Measurements from ENCODE around the gene LRRC7. TPM values are rescaled to one million over a fixed set of nuclear protein-coding genes. Genes with fewer than 3 reads are reported as not detected.

The LRRC7 gene
- total RNA-seq, 1 experiment from 2014 or later: not detected

- BruUV-seq (replicated peaks): no TSS peak
- DNase-seq (ENCODE audit: low spot score): no peak
- ChIA-PET CTCF (no interaction called here), POLR2A (ENCODE audit: low non-redundant PET) (no interaction called here)
- no peaks in the 10 kb centered on the region for H3K27me3 ChIP-seq (replicated peaks; ENCODE audit: insufficient read depth, low read depth, low read length, poor library complexity)
- intact Hi-C loops (cut with micrococcal nuclease; ENCODE audit: unreplicated experiment): no loop called here
- H3K4me3 ChIP-seq (ENCODE audit: low read depth, low read length, poor library complexity, severe bottlenecking): no peak overlapping the region
- H3K4me1 ChIP-seq (ENCODE audit: insufficient read depth, low read length, poor library complexity, severe bottlenecking): no peaks in the 10 kb centered on the region
- H3K36me3 ChIP-seq (ENCODE audit: insufficient read depth, low read length, poor library complexity, severe bottlenecking): no peaks in the 10 kb centered on the region
- no peaks in the 10 kb centered on the region for H3K9me3 ChIP-seq (ENCODE audit: low read depth, low read length, poor library complexity, severe bottlenecking)
- TF ChIP-seq CTCF (conservative IDR thresholded peaks at IDR 0.05; ENCODE audit: low read depth, low read length) (no peak), EZH2 (IDR thresholded peaks at IDR 0.05; ENCODE audit: borderline replicate concordance, low read depth, low read length, poor library complexity, severe bottlenecking) (no peak)
- H3K27ac ChIP-seq (ENCODE audit: low read depth, low read length, poor library complexity, severe bottlenecking): no peak overlapping the region
Measured at GRCh38 chr1:70038025-70038424, 470.3 kb downstream of the LRRC7 start.

GRCh38 chr1:70039485-70039884 lies 471.8 kb downstream of the LRRC7 start:
- TF ChIP-seq EZH2 (IDR thresholded peaks at IDR 0.05; ENCODE audit: borderline replicate concordance, low read depth, low read length, poor library complexity, severe bottlenecking) (no peak), CTCF (conservative IDR thresholded peaks at IDR 0.05; ENCODE audit: low read depth, low read length) (no peak)
- POLR2A ChIA-PET (ENCODE audit: low non-redundant PET): no interaction called here
- H3K27ac ChIP-seq (ENCODE audit: low read depth, low read length, poor library complexity, severe bottlenecking): no peak overlapping the region
- H3K9me3 ChIP-seq (ENCODE audit: low read depth, low read length, poor library complexity, severe bottlenecking): no peaks in the 10 kb centered on the region
- no peaks in the 10 kb centered on the region for H3K27me3 ChIP-seq (replicated peaks; ENCODE audit: insufficient read depth, low read depth, low read length, poor library complexity)
- H3K4me1 ChIP-seq (ENCODE audit: insufficient read depth, low read length, poor library complexity, severe bottlenecking): peaks cover 5% of the 10 kb centered on the region
- BruUV-seq (replicated peaks): no TSS peak
- no peak for DNase-seq (ENCODE audit: low spot score)
- H3K4me3 ChIP-seq (ENCODE audit: low read depth, low read length, poor library complexity, severe bottlenecking): no peak overlapping the region
- CTCF ChIA-PET: no interaction called here
- intact Hi-C loops (cut with micrococcal nuclease; ENCODE audit: unreplicated experiment): no loop called here
- H3K36me3 ChIP-seq (ENCODE audit: insufficient read depth, low read length, poor library complexity, severe bottlenecking): no peaks in the 10 kb centered on the region

GRCh38 chr1:70041317-70042045 lies 473.8 kb downstream of the LRRC7 start:
- CTCF ChIA-PET: no interaction called here
- no TSS peak for BruUV-seq (replicated peaks)
- H3K4me1 ChIP-seq (ENCODE audit: insufficient read depth, low read length, poor library complexity, severe bottlenecking): peaks cover 5% of the 10 kb centered on the region
- H3K36me3 ChIP-seq (ENCODE audit: insufficient read depth, low read length, poor library complexity, severe bottlenecking): no peaks in the 10 kb centered on the region
- intact Hi-C loops (cut with micrococcal nuclease; ENCODE audit: unreplicated experiment): no loop called here
- no peak for TF ChIP-seq CTCF (conservative IDR thresholded peaks at IDR 0.05; ENCODE audit: low read depth, low read length)
- TF ChIP-seq EZH2 (IDR thresholded peaks at IDR 0.05; ENCODE audit: borderline replicate concordance, low read depth, low read length, poor library complexity, severe bottlenecking): no peak
- no peaks in the 10 kb centered on the region for H3K27me3 ChIP-seq (replicated peaks; ENCODE audit: insufficient read depth, low read depth, low read length, poor library complexity)
- POLR2A ChIA-PET (ENCODE audit: low non-redundant PET): no interaction called here
- no peak overlapping the region for H3K27ac ChIP-seq (ENCODE audit: low read depth, low read length, poor library complexity, severe bottlenecking)
- DNase-seq (ENCODE audit: low spot score): no peak
- no peaks in the 10 kb centered on the region for H3K9me3 ChIP-seq (ENCODE audit: low read depth, low read length, poor library complexity, severe bottlenecking)
- no peak overlapping the region for H3K4me3 ChIP-seq (ENCODE audit: low read depth, low read length, poor library complexity, severe bottlenecking)
